NCI-H82 treated with DMSO at 0.1 percent for 48 hours (cell line): ENCODE data around the gene HADHA.
"Not testable (repeated sequence)": the region's sequence is repeated elsewhere in the genome, so short reads cannot be mapped to it uniquely, and the experiment has no call there.

Experiments
- DNase-seq: peaks from one replicate; lab custom pipeline; 2025; ENCODE audit not compliant: unreplicated experiment; lab: John Stamatoyannopoulos, UW

The HADHA gene

DNA sequence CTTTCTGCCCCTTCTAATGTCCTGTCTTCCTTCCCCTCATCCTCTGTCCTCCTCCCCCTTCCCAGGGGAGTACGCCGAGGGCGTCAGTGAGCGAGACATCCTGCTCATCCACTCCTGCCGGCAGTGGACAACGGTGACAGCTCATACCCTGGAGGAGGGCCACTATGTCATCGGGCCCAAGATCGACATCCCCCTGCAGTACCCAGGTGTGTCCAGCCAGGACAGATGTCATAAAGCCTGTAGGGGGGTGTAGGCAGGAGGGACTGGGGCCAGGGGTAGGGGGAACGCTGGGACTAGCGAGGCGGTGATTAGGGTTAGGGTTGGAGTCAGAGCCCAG, 68.2 kb downstream of the HADHA start:
- DNase-seq: no peak

- no peak for DNase-seq
Measured at GRCh38 chr2:26175466-26176278, 68.8 kb downstream of the HADHA start.

DNA sequence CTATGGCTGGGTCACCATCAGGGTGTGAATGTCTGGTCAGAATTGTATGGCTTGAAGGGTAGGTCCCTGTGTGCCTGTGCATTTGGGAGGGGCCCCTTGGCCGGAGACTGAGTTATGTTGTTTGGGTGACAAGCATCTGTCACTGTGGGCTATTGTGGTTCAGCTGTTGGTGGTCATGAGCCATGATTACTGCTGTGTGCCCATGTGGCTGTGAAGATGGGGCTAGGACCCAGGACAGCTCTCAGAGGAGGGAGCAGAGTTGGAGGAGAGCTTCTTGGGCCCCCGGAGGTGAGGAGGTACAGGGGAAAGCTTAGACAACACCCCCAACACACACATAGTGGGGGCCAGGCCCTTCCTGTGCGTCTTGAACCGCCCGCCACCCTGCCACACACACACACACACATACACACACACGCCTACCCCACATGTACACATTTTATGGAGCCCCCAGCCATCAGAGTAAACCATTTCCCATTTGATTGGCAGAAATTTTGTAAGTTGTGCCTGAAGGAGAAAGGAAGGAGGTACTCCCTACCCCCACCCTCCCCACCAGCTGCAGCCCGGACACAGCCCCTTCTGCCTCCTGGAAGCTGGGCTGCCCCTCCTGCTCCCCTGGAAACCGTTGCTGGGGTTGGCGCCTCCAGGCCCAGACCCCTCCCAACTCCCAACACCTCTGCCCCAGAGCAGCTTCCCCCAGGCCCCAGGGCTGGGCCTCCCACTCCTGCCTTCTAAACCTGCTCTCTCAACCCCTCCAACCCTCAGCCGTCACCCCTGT, 69.6 kb downstream of the HADHA start:
- no peak for DNase-seq

DNA sequence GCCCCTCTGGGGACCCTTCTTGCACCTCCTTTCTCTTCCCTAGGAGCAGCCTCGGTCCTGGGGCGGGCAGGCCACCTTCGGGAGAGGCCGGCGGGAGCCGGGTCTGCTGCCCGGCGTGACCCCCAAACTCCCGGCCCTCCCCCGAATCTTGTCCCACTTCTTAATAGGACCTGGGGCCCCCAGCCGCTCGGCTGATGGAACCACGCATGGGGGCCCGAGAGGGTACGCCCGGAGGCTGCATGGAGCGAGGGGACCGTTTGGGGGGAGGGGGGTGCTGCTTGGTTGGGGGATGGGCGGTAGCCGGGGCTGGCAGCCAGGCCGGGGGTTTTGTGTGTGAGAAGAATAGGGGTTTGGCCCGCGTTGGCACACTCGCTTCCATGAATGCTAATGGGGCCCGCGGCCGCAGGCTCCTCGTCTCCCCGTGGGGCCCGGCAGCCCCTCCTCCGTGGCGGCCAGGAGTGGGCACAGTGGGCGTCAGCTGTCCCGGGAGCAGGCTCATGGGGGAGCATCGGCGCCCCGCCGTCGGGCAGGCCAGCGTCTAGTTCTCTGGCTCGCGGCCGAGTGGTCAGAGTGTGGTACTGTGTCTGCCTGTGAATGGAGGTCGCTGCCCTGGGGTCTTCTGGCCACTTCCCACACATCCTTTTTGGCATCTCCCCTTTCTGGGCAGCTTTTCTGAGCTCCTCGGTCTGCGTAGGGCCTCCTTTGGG, 70.5 kb downstream of the HADHA start:
- DNase-seq: no peak

DNA sequence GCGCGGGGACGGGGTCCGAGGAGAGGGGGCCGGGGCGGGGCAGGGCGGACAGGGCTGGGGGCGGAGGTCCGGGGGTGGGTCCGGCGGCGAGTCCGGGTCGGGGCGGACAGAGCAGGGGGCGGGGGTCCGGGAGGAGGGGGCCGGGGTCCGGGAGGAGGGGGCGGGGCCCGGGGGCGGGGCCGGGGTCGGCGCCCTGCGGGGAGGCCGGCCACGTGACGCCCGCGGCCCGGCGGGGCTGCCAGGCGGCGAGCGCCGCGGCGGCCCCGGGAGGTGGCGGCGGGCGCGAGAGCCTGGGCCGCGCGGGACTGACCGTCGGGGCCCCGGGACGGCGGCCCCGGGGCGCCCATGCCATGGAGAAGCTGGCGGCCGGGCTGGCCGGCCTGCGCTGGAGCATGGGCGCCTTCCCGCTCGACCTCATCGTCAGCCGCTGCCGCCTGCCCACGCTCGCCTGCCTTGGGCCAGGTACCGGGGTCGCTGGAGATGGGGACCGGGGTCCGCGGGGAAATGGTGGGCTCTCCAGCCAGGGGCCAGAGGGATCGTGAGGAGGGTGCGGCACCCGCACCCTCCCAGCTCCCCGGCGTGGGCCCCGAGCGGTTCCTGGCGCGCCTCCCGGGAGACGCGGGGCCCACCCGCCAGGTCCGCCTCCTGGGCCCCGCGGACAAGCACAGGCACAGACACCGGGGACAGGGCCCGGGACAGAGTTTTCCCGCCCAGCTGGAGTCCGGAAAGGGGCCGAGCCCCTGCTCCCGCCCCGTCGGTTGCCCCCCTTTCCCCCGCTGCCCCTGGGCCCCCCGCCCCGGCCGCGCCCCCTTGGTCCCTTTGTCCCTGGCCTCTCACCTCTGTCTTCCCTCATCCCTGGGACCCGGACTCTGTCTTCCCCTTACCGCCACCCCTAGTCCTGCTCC, 71.3 kb downstream of the HADHA start, which contains the start of gene GAREM2:
Gene GAREM2 (plus strand): TSS at position 218 of the 905 bp plus-strand sequence. CDS start 133 bp downstream, at position 351.
- DNase-seq: no peak

GRCh38 chr2:26172189-26172870, 72.1 kb downstream of the HADHA start:
- DNase-seq: no peak

DNA sequence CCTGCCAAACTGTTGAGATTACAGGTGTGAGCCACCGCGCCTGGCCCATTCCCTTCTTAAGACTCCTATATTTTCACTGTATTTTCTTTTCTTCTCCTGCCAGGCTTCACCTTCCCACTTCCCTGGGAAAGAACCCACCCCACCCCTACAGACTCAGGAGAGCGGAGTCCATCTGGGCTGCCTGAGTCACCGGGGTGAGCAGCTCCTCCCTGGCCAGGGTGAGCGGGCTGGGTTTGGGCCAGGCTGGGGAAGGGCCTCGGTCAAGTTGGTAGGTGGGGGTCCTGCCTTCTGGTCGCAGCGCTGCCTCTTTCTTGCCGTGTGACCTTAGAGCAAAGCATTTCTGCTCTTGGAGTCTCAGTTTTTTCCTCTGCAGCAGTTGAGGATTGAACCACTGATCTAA, 73.6 kb downstream of the HADHA start:
- no peak for DNase-seq

- no peak for DNase-seq
Measured at GRCh38 chr2:26169681-26170414, 74.6 kb downstream of the HADHA start.

DNA sequence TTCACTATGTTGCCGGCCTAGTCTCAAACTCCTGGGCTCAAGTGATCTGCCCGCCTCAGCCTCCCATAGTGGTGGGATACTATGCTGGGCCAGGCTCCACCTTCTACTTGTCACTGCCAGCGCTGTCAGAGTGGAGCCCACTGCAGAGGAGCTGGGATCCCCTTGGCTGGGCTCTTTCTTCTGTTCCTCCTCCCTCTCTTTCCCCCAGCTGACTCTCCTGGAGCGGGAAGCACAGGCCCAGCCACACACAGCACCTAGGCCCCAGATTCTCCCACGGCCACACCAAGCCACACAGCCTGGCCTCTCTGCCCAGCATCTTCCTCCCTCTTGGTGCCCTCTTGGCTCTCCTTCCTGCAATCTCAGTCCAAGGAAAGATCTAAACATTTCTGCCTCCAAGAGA, 75.2 kb downstream of the HADHA start:
- no peak for DNase-seq

GRCh38 chr2:26168785-26169184, 75.6 kb downstream of the HADHA start:
- DNase-seq: no peak

DNA sequence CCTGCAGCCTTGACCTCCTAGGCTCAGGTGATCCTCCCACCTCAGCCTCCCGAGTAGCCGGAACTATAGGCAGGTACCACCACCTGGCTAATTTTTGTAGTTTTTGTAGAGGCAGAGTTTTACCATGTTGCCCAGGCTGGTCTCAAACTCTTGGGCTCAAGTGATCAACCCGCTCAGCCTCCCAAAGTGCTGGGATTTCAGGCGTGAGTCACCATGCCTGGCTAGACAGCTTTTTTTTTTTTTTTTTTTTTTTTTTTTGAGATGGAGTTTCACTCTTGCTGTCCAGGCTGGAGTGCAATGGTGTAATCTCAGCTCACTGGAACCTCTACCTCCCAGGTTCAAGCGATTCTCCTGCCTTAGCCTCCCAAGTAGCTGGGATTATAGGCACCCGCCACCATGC, 77.9 kb downstream of the HADHA start:
- not testable (repeated sequence) for DNase-seq

DNA sequence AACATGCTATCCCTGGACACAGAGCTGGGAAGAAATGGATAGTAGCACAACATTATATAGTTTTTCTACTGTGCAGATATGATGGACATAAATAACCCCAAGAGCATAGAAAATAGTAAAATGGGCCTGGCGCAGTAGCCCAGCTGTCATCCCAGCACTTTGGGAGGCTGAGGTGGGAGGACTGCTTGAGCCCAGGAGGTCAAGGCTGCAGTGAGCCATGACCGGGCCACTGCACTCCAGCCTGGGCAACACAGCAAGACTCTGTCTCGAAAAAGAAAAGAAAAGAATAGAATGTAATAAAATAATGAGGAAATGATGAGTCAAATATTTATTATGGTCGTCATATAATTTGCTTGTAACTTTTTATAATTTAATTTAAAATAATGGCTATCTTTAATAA, 79.0 kb downstream of the HADHA start:
- DNase-seq: no peak

- no peak for DNase-seq
Measured at GRCh38 chr2:26164641-26165211, 79.7 kb downstream of the HADHA start.

GRCh38 chr2:26164231-26164630, 80.2 kb downstream of the HADHA start:
- DNase-seq: no peak

DNA sequence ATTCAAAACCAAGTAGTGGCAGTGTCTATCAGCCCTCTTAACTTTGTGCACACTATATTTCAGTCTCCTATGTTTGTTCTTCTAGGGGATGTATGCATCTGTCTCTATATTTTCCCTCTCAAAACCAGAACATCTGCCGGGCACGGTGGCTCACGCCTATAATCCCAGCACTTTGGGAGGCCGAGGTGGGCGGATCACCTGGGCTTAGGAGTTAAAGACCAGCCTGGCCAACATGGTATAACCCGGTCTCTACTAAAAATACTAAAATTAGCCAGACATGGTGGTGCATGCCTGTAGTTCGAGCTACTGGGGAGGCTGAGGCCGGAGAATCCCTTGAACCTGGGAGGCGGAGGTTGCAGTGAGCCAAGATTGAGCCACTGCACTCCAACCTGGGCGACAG, 81.5 kb downstream of the HADHA start:
- no peak for DNase-seq

GRCh38 chr2:26161926-26162325, 82.5 kb downstream of the HADHA start:
- no peak for DNase-seq

DNA sequence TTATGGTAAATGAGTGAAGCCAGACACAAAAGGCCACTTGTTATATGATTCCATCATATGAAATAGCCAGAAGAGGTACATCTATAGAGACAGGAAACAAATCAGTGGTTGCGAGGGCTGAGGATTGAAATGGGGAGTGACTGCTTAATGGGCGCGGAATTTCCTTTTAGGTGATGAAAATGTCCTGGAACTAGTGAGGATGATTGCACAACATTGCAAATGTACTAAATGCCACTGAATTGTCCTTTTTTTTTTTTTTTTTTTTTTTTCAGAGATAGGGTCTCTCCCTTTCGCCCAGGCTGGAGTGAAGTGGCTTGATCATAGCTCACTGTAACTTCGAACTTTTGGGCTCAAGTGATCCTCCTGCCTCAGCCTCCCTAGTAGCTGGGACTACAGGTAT, 86.9 kb downstream of the HADHA start:
- no peak for DNase-seq

DNA sequence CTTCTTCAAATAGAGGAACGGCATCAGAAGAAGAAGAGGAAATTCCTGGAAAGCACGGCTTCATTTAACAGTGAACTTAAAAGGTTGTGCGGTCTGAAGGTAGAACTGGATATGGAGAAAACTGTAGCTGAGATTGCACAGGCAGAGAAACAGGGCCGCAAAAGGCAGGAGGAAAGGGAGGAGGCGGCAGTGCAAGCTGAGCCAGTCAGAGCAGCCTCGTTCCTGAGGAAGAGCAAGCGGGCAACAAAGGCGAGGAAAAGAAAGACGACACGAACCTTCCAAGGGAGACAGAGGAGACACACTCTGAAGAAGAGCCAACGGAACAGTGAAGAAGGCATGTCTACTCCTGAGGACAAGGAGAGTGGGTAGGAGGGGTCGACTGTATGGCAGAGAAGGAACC, 94.2 kb downstream of the HADHA start:
- no peak for DNase-seq

DNA sequence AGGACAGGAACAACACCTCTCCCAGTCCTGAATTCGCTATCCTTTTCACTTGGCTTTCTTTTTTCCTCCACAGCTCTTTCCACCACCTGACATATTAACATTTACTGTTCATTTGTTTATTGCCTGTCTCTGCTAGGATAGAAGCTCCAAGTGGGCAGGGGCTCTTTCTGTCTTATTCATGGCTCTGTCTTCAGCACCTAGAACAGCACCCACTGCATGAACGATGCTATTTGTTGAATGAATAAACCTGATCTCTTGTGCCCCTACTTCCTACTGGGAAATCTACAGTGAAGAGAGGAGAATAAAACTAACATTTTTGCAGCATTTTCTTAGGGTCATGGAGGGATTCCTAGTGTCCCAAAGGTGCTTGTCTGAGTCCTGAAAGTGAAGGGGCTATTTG, 95.9 kb downstream of the HADHA start:
- DNase-seq: no peak
